IMR-90 (cell line): ENCODE measurements around the gene NKX2-3. TPM values are rescaled to one million over a fixed set of nuclear protein-coding genes. Genes with fewer than 3 reads are reported as not detected.

Experiments used
- ATAC-seq: fragments of 200-7000 bp; cut with Tn5 transposase; 2 replicates; pipeline ENCODE4 v1.9.1; 2020; ENCODE audit warnings: low read depth, mild to moderate bottlenecking, moderate library complexity
- BruUV-seq: library from RNA; stranded (reverse); fragments of 400-500 nt; replicated peaks from 2 replicates; lab custom pipeline; 2021; lab: Mats Ljungman, UMichigan
- CTCF ChIA-PET: fragments of 300-600 bp; formaldehyde crosslinking; extraction: SDS; loops from one replicate; lab custom pipeline; 2021; ENCODE audit warnings: antibody characterized with exemption; lab: Yijun Ruan, JAX
- POLR2A ChIA-PET: fragments of 300-600 bp; sonication (Branson Sonifier 250); formaldehyde crosslinking; loops from one replicate; lab custom pipeline; 2022; ENCODE audit warnings: antibody characterized with exemption; ENCODE audit not compliant: unreplicated experiment; lab: Charles Lee
- DNase-seq: peaks from one replicate; pipeline ENCODE4 v3.0.0; 2013
- H2AFZ ChIP-seq: replicated peaks from 2 replicates; pipeline ENCODE3; 2013; ENCODE audit warnings: low read length, mild to moderate bottlenecking; ENCODE audit not compliant: poor library complexity
- H2AK5ac ChIP-seq: 2 replicates; pipeline ENCODE4 v1.6.1; 2013; ENCODE audit warnings: low read depth, low read length, inconsistent platforms
- H2AK9ac ChIP-seq: replicated peaks from 2 replicates; pipeline ENCODE3; 2013; ENCODE audit warnings: mild to moderate bottlenecking, low read depth, low read length, moderate library complexity; ENCODE audit not compliant: poor library complexity
- H2BK120ac ChIP-seq: 2 replicates; pipeline ENCODE4 v1.6.1; 2013; ENCODE audit warnings: low read depth, low read length, inconsistent platforms
- H2BK15ac ChIP-seq: 3 replicates; pipeline ENCODE4 v1.6.1; 2013; ENCODE audit warnings: low read depth, low read length, inconsistent platforms
- H2BK20ac ChIP-seq: 2 replicates; pipeline ENCODE4 v1.6.1; 2013; ENCODE audit warnings: low read depth, mild to moderate bottlenecking, inconsistent platforms, low read length, moderate library complexity
- H2BK5ac ChIP-seq: 2 replicates; pipeline ENCODE4 v1.6.1; 2013; ENCODE audit warnings: mild to moderate bottlenecking, low read depth, low read length, inconsistent platforms; ENCODE audit not compliant: poor library complexity, severe bottlenecking
- H3K14ac ChIP-seq: replicated peaks from 2 replicates; pipeline ENCODE4 v1.6.1; 2013; ENCODE audit warnings: low read depth, low read length, inconsistent platforms
- H3K18ac ChIP-seq: 2 replicates; pipeline ENCODE4 v1.6.1; 2013; ENCODE audit warnings: low read depth, low read length, control low read depth
- H3K23ac ChIP-seq: 2 replicates; pipeline ENCODE4 v1.6.1; 2013; ENCODE audit warnings: low read depth, low read length, inconsistent platforms
- H3K27ac ChIP-seq: 2 replicates; pipeline ENCODE4 v1.5.1; 2013; ENCODE audit warnings: mild to moderate bottlenecking, control low read depth, low read length; ENCODE audit not compliant: insufficient read depth
- H3K27me3 ChIP-seq: 2 replicates; pipeline ENCODE4 v1.6.1; 2013; ENCODE audit warnings: low read length; ENCODE audit not compliant: control insufficient read depth, insufficient read depth
- H3K36me3 ChIP-seq: 2 replicates; pipeline ENCODE4 v1.6.1; 2013; ENCODE audit warnings: low read length, mixed read lengths; ENCODE audit not compliant: control insufficient read depth, insufficient read depth
- H3K4ac ChIP-seq: 2 replicates; pipeline ENCODE4 v1.6.1; 2013; ENCODE audit warnings: low read depth, low read length, inconsistent platforms
- H3K4me1 ChIP-seq: 2 replicates; pipeline ENCODE4 v1.6.1; 2013; ENCODE audit warnings: low read length, mixed read lengths; ENCODE audit not compliant: control insufficient read depth, insufficient read depth
- H3K4me2 ChIP-seq: 2 replicates; pipeline ENCODE4 v1.6.1; 2013; ENCODE audit warnings: low read depth, mild to moderate bottlenecking, control low read depth, low read length, moderate library complexity
- H3K4me3 ChIP-seq: 2 replicates; pipeline ENCODE4 v1.5.1; 2013; ENCODE audit warnings: low read depth, mild to moderate bottlenecking, control low read depth, low read length, moderate library complexity; ENCODE audit not compliant: insufficient read depth
- H3K56ac ChIP-seq: 2 replicates; pipeline ENCODE4 v1.6.1; 2013; ENCODE audit warnings: low read length, inconsistent platforms; ENCODE audit not compliant: insufficient read depth; ENCODE audit errors: extremely low read depth
- H3K79me1 ChIP-seq, 2 experiments: 2 replicates each; pipeline ENCODE4 v1.6.1; 2013; ENCODE audit warnings: low read length in 2 of 2, inconsistent platforms in 1 of 2, low read depth in 1 of 2
- H3K9ac ChIP-seq: 2 replicates; pipeline ENCODE4 v1.6.1; 2013; ENCODE audit warnings: low read depth, low read length, control low read depth
- H3K9me1 ChIP-seq: 2 replicates; pipeline ENCODE4 v1.6.1; 2013; ENCODE audit warnings: low read length, inconsistent platforms; ENCODE audit not compliant: insufficient read depth
- H3K9me3 ChIP-seq: 2 replicates; pipeline ENCODE4 v1.6.1; 2013; ENCODE audit warnings: low read length; ENCODE audit not compliant: control insufficient read depth, insufficient read depth
- H4K20me1 ChIP-seq: 2 replicates; pipeline ENCODE4 v1.6.1; 2013; ENCODE audit warnings: low read length, inconsistent platforms; ENCODE audit not compliant: insufficient read depth
- H4K5ac ChIP-seq: 2 replicates; pipeline ENCODE4 v1.6.1; 2013; ENCODE audit warnings: mild to moderate bottlenecking, low read depth, low read length, control low read depth
- H4K8ac ChIP-seq, 2 experiments: 2 replicates each; pipeline ENCODE4 v1.6.1; 2013; ENCODE audit warnings: low read depth in 2 of 2, low read length in 2 of 2, control low read depth in 1 of 2, inconsistent platforms in 1 of 2
- H4K91ac ChIP-seq: 2 replicates; pipeline ENCODE4 v1.6.1; 2013; ENCODE audit warnings: low read depth, low read length, inconsistent platforms; ENCODE audit not compliant: insufficient read depth
- BHLHE40 ChIP-seq: fragments of 150-350 bp; IDR thresholded peaks from 2 replicates; pipeline ENCODE4 v1.6.1; 2016; ENCODE audit warnings: mild to moderate bottlenecking, low read depth, low read length
- MXI1 ChIP-seq: IDR thresholded peaks from 2 replicates; pipeline ENCODE4 v1.6.1; 2012; ENCODE audit warnings: low read depth, mild to moderate bottlenecking, low read length, moderate library complexity, borderline replicate concordance
- NFE2L2 ChIP-seq: fragments of 150-350 bp; IDR thresholded peaks from 2 replicates; pipeline ENCODE4 v1.6.1; 2016; ENCODE audit warnings: low read depth, mild to moderate bottlenecking, low read length
- RCOR1 ChIP-seq: IDR thresholded peaks from 2 replicates; pipeline ENCODE4 v1.6.1; 2012; ENCODE audit warnings: mild to moderate bottlenecking, low read length, improper control_type of control experiment; ENCODE audit not compliant: insufficient replicate concordance
- USF2 ChIP-seq: fragments of 150-350 bp; IDR thresholded peaks from 2 replicates; pipeline ENCODE4 v1.6.1; 2017; ENCODE audit warnings: mild to moderate bottlenecking, antibody characterized with exemption, low read length, low read depth
- WGBS, 2 experiments: methylation state at CpG; one replicate each; pipeline versions ENCODE4 v1.1.5 to v1.1.7; 2013; ENCODE audit warnings: missing lambda C conversion rate in 2 of 2; ENCODE audit not compliant: insufficient read length in 1 of 2; ENCODE audit errors: extremely low coverage in 2 of 2; 5-methylcytosine and 5-hydroxymethylcytosine counted together
- dilution Hi-C: fragments of 300-500 bp; cut with HindIII; formaldehyde crosslinking; loops from one replicate; pipeline ENCODE4 v1.14.3; 2018; ENCODE audit warnings: low sequenced_read_pairs; ENCODE audit not compliant: unreplicated experiment
- in situ Hi-C: fragments of 300-500 bp; cut with MboI; formaldehyde crosslinking; loops from 3 replicates; pipeline ENCODE4 v1.14.3; 2019; ENCODE audit warnings: low sequenced_read_pairs, inconsistent platforms, mixed read lengths
- intact Hi-C: fragments of 100-400 bp; cut with micrococcal nuclease; formaldehyde crosslinking; loops from 2 replicates; pipeline ENCODE4 v1.10.0; 2022
- polyA plus RNA-seq, 3 experiments: library from polyadenylated mRNA; depleted of rRNA; stranded (reverse); fragments of >200 nt; gene quantifications; 2 replicates each; pipeline ENCODE4 v1.2.3, GENCODE V29; 2012; ENCODE audit warnings: low replicate concordance in 1 of 3
- total RNA-seq: library from RNA; depleted of rRNA; stranded (reverse); fragments of >200 nt; gene quantifications from 2 replicates; pipeline ENCODE4 v1.2.3, GENCODE V29; 2012

The NKX2-3 gene
- total and polyA plus RNA-seq, 2 of the 4 experiments (the other 2 are of a cell fraction), result not detected

- TF ChIP-seq BHLHE40, result no peak
- no peak for TF ChIP-seq NFE2L2
Observed at GRCh38 chr10:99560277-99561126, 27.8 kb downstream of the NKX2-3 start (continued).

- H2AFZ ChIP-seq, result no peak overlapping the region
- no peaks in the 10 kb centered on the region for H3K79me1 ChIP-seq
- no peak overlapping the region for H3K18ac ChIP-seq
- no peaks in the 10 kb centered on the region for H3K9me1 ChIP-seq
- intact Hi-C loops (no loop called here), in situ Hi-C loops (loop anchor here (10.0 kb wide), 1 partner anchor 152 kb away; no protein-coding TSS in a partner anchor), dilution Hi-C loops (no loop called here)
- H2BK120ac ChIP-seq, result no peak overlapping the region
- H2BK15ac ChIP-seq, result no peak overlapping the region
- no peak overlapping the region for H4K91ac ChIP-seq
- no peaks in the 10 kb centered on the region for H3K4me1 ChIP-seq
- H3K56ac ChIP-seq, result no peak overlapping the region
- no peak overlapping the region for H4K5ac ChIP-seq
- no peaks in the 10 kb centered on the region for H4K20me1 ChIP-seq
- H3K36me3 ChIP-seq, result no peaks in the 10 kb centered on the region
- 0% methylated on average over 1 of the region's 2 CpGs; no CpG with 5 or more reads in 1 of the 2 experiments for WGBS, 2 experiments
- H3K27ac ChIP-seq, result no peak overlapping the region
- H3K27me3 ChIP-seq, result peaks cover 12% of the 10 kb centered on the region
- H2AK9ac ChIP-seq, result no peak overlapping the region
- no TSS peak for BruUV-seq
- no peak overlapping the region for H3K9ac ChIP-seq
- no peaks in the 10 kb centered on the region for H3K9me3 ChIP-seq
- no peak for DNase-seq
- TF ChIP-seq BHLHE40, result no peak
- TF ChIP-seq MXI1, result no peak
- TF ChIP-seq RCOR1, result no peak
- no peak for TF ChIP-seq USF2
- no peak for ATAC-seq
- no peak overlapping the region for H4K8ac ChIP-seq
- no peak overlapping the region for H2BK20ac ChIP-seq
- no peak overlapping the region for H3K23ac ChIP-seq
- H2AK5ac ChIP-seq, result no peak overlapping the region
- H3K14ac ChIP-seq, result no peak overlapping the region
- ChIA-PET CTCF (interaction anchor here (1.0 kb wide), 1 partner anchor 11 kb away, joined by 3 read pairs; no protein-coding TSS in a partner anchor), POLR2A (no interaction called here)
- H3K4me2 ChIP-seq, result no peak overlapping the region
- no peak overlapping the region for H3K4me3 ChIP-seq
- no peak overlapping the region for H3K4ac ChIP-seq
- H2BK5ac ChIP-seq, result no peak overlapping the region
Observed at GRCh38 chr10:99562631-99563030, 29.9 kb downstream of the NKX2-3 start.
